HG03575 (cell line): Measurements from ENCODE around the gene DCTN1.
A peak's percentile ranks its signal among the peaks of the same experiment; 100 is the strongest.
"Not testable (repeated sequence)": the region's sequence is repeated elsewhere in the genome, so short reads cannot be mapped to it uniquely, and the experiment has no call there.

ENCODE experiments used
- ATAC-seq: cut with Tn5 transposase; IDR thresholded peaks from one replicate; pipeline ENCODE4 v1.9.1; 2021; ENCODE audit not compliant: unreplicated experiment, insufficient number of reproducible peaks, low FRiP score; ENCODE audit errors: extremely low read depth

DCTN1 gene

GRCh38 chr2:74379851-74380789 lies at the start of gene DCTN1:
Gene DCTN1, minus strand, starts transcription at chr2:74380311. Its CDS starts 274 bp downstream, at chr2:74380037.
- ATAC-seq = no peak

GRCh38 chr2:74428675-74429074 lies 48.6 kb upstream of the DCTN1 start:
- ATAC-seq = no peak

- ATAC-seq = no peak
These were observed 47.4 kb upstream of the DCTN1 start for GRCh38 chr2:74427551-74427950.

- no peak for ATAC-seq
These were observed 46.2 kb upstream of the DCTN1 start for GRCh38 chr2:74426181-74426758.

- ATAC-seq = no peak
These were observed 45.4 kb upstream of the DCTN1 start for GRCh38 chr2:74425523-74425922.

GRCh38 chr2:74424995-74425406 lies 44.9 kb upstream of the DCTN1 start:
- ATAC-seq = no peak

GRCh38 chr2:74424139-74424992 lies 44.3 kb upstream of the DCTN1 start:
- ATAC-seq = no peak

GRCh38 chr2:74423231-74424095 lies 43.4 kb upstream of the DCTN1 start:
- no peak for ATAC-seq

- peak; percentile 47 for ATAC-seq
These were observed 41.2 kb upstream of the DCTN1 start, which contains the start of the genes C2orf81 and WDR54 for GRCh38 chr2:74421221-74421870. Gene C2orf81, minus strand, starts transcription at chr2:74421619. Its CDS starts 59 bp downstream, at chr2:74421560. Gene WDR54, plus strand, starts transcription at chr2:74421730. Its CDS starts 424 bp downstream, at chr2:74422154.

GRCh38 chr2:74420443-74421103 lies 40.5 kb upstream of the DCTN1 start:
- not testable (repeated sequence) for ATAC-seq

- ATAC-seq = no peak
These were observed 39.9 kb upstream of the DCTN1 start for GRCh38 chr2:74420006-74420405.

- no peak for ATAC-seq
These were observed 39.2 kb upstream of the DCTN1 start for GRCh38 chr2:74419345-74419744.

GRCh38 chr2:74418312-74418711 lies 38.2 kb upstream of the DCTN1 start:
- no peak for ATAC-seq

- ATAC-seq = no peak
These were observed 37.7 kb upstream of the DCTN1 start for GRCh38 chr2:74417763-74418162.

- no peak for ATAC-seq
These were observed 37.1 kb upstream of the DCTN1 start for GRCh38 chr2:74417197-74417596.

- no peak for ATAC-seq
These were observed 36.7 kb upstream of the DCTN1 start for GRCh38 chr2:74416778-74417177.

GRCh38 chr2:74415762-74416395 lies 35.8 kb upstream of the DCTN1 start:
- ATAC-seq = no peak
